Suprapubic skin (tissue), 4 donors: Measurements from ENCODE around the gene PUM1. TPM values are rescaled to one million over a fixed set of nuclear protein-coding genes. Genes with fewer than 3 reads are reported as not detected.
A peak's percentile ranks its signal among the peaks of the same experiment; 100 is the strongest.

Experiments used
- DNase-seq, 2 donors: peaks; one replicate each; pipeline ENCODE4 v3.0.0-alpha.2; 2019; ENCODE audit warnings: low spot score in 2 of 2
- H3K27ac ChIP-seq: fragments of 200-600 bp; sonication (generic); one replicate; pipeline ENCODE4 v1.5.1; 2019
- H3K27me3 ChIP-seq: fragments of 200-600 bp; sonication (generic); one replicate; pipeline ENCODE4 v1.5.1; 2019
- H3K36me3 ChIP-seq: fragments of 200-600 bp; sonication (generic); one replicate; pipeline ENCODE4 v1.5.1; 2019
- H3K4me1 ChIP-seq: fragments of 200-600 bp; sonication (generic); one replicate; pipeline ENCODE4 v1.5.1; 2019
- H3K4me3 ChIP-seq: fragments of 200-600 bp; sonication (generic); one replicate; pipeline ENCODE4 v1.5.1; 2019; ENCODE audit warnings: mild to moderate bottlenecking
- H3K9me3 ChIP-seq: fragments of 200-600 bp; sonication (generic); one replicate; pipeline ENCODE4 v1.5.1; 2019
- CTCF ChIP-seq, 2 donors: fragments of 200-600 bp in 1 of 2; fragments of 450-650 bp in 1 of 2; sonication (generic) in 1 of 2; IDR thresholded peaks; one replicate each; pipeline ENCODE4 v1.5.1; 2016 to 2019; ENCODE audit warnings: antibody characterized with exemption in 2 of 2, mild to moderate bottlenecking in 1 of 2, moderate library complexity in 1 of 2
- EP300 ChIP-seq: sonication (generic); formaldehyde crosslinking; IDR thresholded peaks from one replicate; pipeline ENCODE4 v1.6.1; 2017; ENCODE audit warnings: antibody characterized with exemption
- POLR2A ChIP-seq, 2 donors: fragments of 450-650 bp; IDR thresholded peaks; one replicate each; pipeline ENCODE4 v1.6.1; 2017; ENCODE audit warnings: antibody characterized with exemption in 2 of 2, mild to moderate bottlenecking in 2 of 2, moderate library complexity in 2 of 2
- POLR2AphosphoS5 ChIP-seq, 3 donors: sonication (generic); formaldehyde crosslinking; IDR thresholded peaks; one replicate each; pipeline ENCODE4 v1.6.1; 2017; ENCODE audit warnings: antibody characterized with exemption in 3 of 3
- WGBS: methylation state at CpG from one replicate; pipeline ENCODE4 v1.1.5; 2018; 5-methylcytosine and 5-hydroxymethylcytosine counted together
- total RNA-seq, 4 donors: library from RNA; depleted of rRNA; stranded (reverse); fragments of >200 nt; gene quantifications; one replicate each; pipeline ENCODE4 v1.1.0, GENCODE V29; 2016

Gene PUM1
- total RNA-seq = 100 to 1,000 TPM; 100 to 132 (median 110) TPM

- H3K4me1 ChIP-seq = peaks cover 37% of the 10 kb centered on the region
- WGBS = under 1% methylated on average over 45 of the region's 72 CpGs
- H3K36me3 ChIP-seq = no peaks in the 10 kb centered on the region
- DNase-seq = peak; percentile 98 to 99
- H3K9me3 ChIP-seq = no peaks in the 10 kb centered on the region
- TF ChIP-seq POLR2AphosphoS5 (IDR thresholded peaks at IDR 0.05) = peak in 2 of 3 donors; percentile 52 to 73
- peak; percentile 59 to 81 for TF ChIP-seq POLR2A (IDR thresholded peaks at IDR 0.05)
- peak in 1 of 2 donors; percentile 11 for TF ChIP-seq CTCF (IDR thresholded peaks at IDR 0.05)
- no peak for TF ChIP-seq EP300
- H3K27me3 ChIP-seq = no peaks in the 10 kb centered on the region
- H3K4me3 ChIP-seq = peak within 1 kb of the TSS; percentile 80
- peak within 1 kb of the TSS; percentile 98 for H3K27ac ChIP-seq
Measured at GRCh38 chr1:31065310-31066217, at the start of gene PUM1. PUM1 (minus strand) TSS chr1:31065717; CDS start chr1:31059566, 6,151 bp downstream.

GRCh38 chr1:31112266-31112935 lies 46.9 kb upstream of the PUM1 start:
- H3K4me3 ChIP-seq = no peak overlapping the region
- H3K9me3 ChIP-seq = no peaks in the 10 kb centered on the region
- H3K27ac ChIP-seq = no peak overlapping the region
- TF ChIP-seq EP300 (no peak), POLR2A (IDR thresholded peaks at IDR 0.05) (no peak), POLR2AphosphoS5 (IDR thresholded peaks at IDR 0.05) (no peak), CTCF (IDR thresholded peaks at IDR 0.05) (no peak)
- no peaks in the 10 kb centered on the region for H3K4me1 ChIP-seq
- H3K36me3 ChIP-seq = no peaks in the 10 kb centered on the region
- peaks cover 7% of the 10 kb centered on the region for H3K27me3 ChIP-seq
- WGBS = 63% methylated on average over 15 of the region's 15 CpGs
- DNase-seq = no peak

GRCh38 chr1:31111290-31111951 lies 45.9 kb upstream of the PUM1 start:
- H3K27ac ChIP-seq = no peak overlapping the region
- no peak for DNase-seq
- H3K27me3 ChIP-seq = peaks cover 7% of the 10 kb centered on the region
- H3K36me3 ChIP-seq = no peaks in the 10 kb centered on the region
- no peaks in the 10 kb centered on the region for H3K9me3 ChIP-seq
- no peaks in the 10 kb centered on the region for H3K4me1 ChIP-seq
- TF ChIP-seq POLR2AphosphoS5 (IDR thresholded peaks at IDR 0.05) (peak in 1 of 3 donors; percentile 38), CTCF (IDR thresholded peaks at IDR 0.05) (no peak)
- WGBS = 74% methylated on average over 8 of the region's 8 CpGs
- H3K4me3 ChIP-seq = no peak overlapping the region

GRCh38 chr1:31110846-31111245 lies 45.3 kb upstream of the PUM1 start:
- DNase-seq = no peak
- H3K4me3 ChIP-seq = no peak overlapping the region

More at GRCh38 chr1:31110846-31111245, 45.3 kb upstream of the PUM1 start:
- TF ChIP-seq POLR2AphosphoS5 (IDR thresholded peaks at IDR 0.05) (no peak), EP300 (no peak), CTCF (IDR thresholded peaks at IDR 0.05) (no peak), POLR2A (IDR thresholded peaks at IDR 0.05) (no peak)
- H3K36me3 ChIP-seq = no peaks in the 10 kb centered on the region
- H3K4me1 ChIP-seq = no peaks in the 10 kb centered on the region
- peaks cover 7% of the 10 kb centered on the region for H3K27me3 ChIP-seq
- 94% methylated on average over 7 of the region's 7 CpGs for WGBS
- H3K27ac ChIP-seq = no peak overlapping the region
- H3K9me3 ChIP-seq = no peaks in the 10 kb centered on the region
